ENCODE data around the gene NDUFS5.
"Not testable (repeated sequence)": the region's sequence is repeated elsewhere in the genome, so short reads cannot be mapped to it uniquely, and the experiment has no call there.

Gene NDUFS5

GRCh38 chr1:39016604-39017171, 9.5 kb upstream of the NDUFS5 start:
- no peak for DNase-seq (ENCODE audit: low read depth in 3 of 3)

GRCh38 chr1:39017266-39017665, 8.9 kb upstream of the NDUFS5 start:
- DNase-seq (ENCODE audit: low read depth in 3 of 3), result no peak

GRCh38 chr1:39020494-39020893, 5.7 kb upstream of the NDUFS5 start:
- DNase-seq (ENCODE audit: low read depth in 3 of 3), result not testable (repeated sequence)

GRCh38 chr1:39021426-39021825, 4.7 kb upstream of the NDUFS5 start:
- no peak for DNase-seq (ENCODE audit: low read depth in 3 of 3)

GRCh38 chr1:39023140-39023539, 3.0 kb upstream of the NDUFS5 start:
- no peak for DNase-seq (ENCODE audit: low read depth in 3 of 3)

GRCh38 chr1:39026866-39027507, 837 bp downstream of the NDUFS5 start:
- no peak for DNase-seq (ENCODE audit: low read depth in 3 of 3)

- DNase-seq (ENCODE audit: low read depth in 3 of 3), result no peak
These were observed 8.0 kb downstream of the NDUFS5 start for GRCh38 chr1:39034114-39034654.

GRCh38 chr1:39036678-39037077, 10.5 kb downstream of the NDUFS5 start:
- DNase-seq (ENCODE audit: low read depth in 3 of 3), result no peak

- DNase-seq (ENCODE audit: low read depth in 3 of 3), result no peak
These were observed 17.4 kb downstream of the NDUFS5 start for GRCh38 chr1:39043513-39043912.

GRCh38 chr1:39044762-39045161, 18.6 kb downstream of the NDUFS5 start:
- DNase-seq (ENCODE audit: low read depth in 3 of 3), result no peak

- DNase-seq (ENCODE audit: low read depth in 3 of 3), result no peak
These were observed 19.1 kb downstream of the NDUFS5 start for GRCh38 chr1:39045231-39045630.

- DNase-seq (ENCODE audit: low read depth in 3 of 3), result no peak
These were observed 20.6 kb downstream of the NDUFS5 start for GRCh38 chr1:39046613-39047210.

GRCh38 chr1:39047374-39048229, 21.5 kb downstream of the NDUFS5 start:
- DNase-seq (ENCODE audit: low read depth in 3 of 3), result no peak

- no peak for DNase-seq (ENCODE audit: low read depth in 3 of 3)
These were observed 22.7 kb downstream of the NDUFS5 start for GRCh38 chr1:39048745-39049370.

- no peak for DNase-seq (ENCODE audit: low read depth in 3 of 3)
These were observed 23.9 kb downstream of the NDUFS5 start for GRCh38 chr1:39050001-39050400.

GRCh38 chr1:39051193-39051850, 25.2 kb downstream of the NDUFS5 start:
- not testable (repeated sequence) for DNase-seq (ENCODE audit: low read depth in 3 of 3)

- DNase-seq (ENCODE audit: low read depth in 3 of 3), result no peak
These were observed 25.8 kb downstream of the NDUFS5 start for GRCh38 chr1:39051956-39052355.

GRCh38 chr1:39055213-39055710, 29.1 kb downstream of the NDUFS5 start:
- DNase-seq (ENCODE audit: low read depth in 3 of 3), result not testable (repeated sequence)

GRCh38 chr1:39061516-39061915, 35.4 kb downstream of the NDUFS5 start:
- DNase-seq (ENCODE audit: low read depth in 3 of 3), result not testable (repeated sequence)

GRCh38 chr1:39061951-39062350, 35.8 kb downstream of the NDUFS5 start:
- DNase-seq (ENCODE audit: low read depth in 3 of 3), result no peak

GRCh38 chr1:39063191-39063590, 37.0 kb downstream of the NDUFS5 start:
- DNase-seq (ENCODE audit: low read depth in 3 of 3), result no peak
